CMK (cell line): Measurements from ENCODE around the gene RIMBP2.
"Not testable (repeated sequence)": the region's sequence is repeated elsewhere in the genome, so short reads cannot be mapped to it uniquely, and the experiment has no call there.

Experiments used
- DNase-seq: peaks from one replicate; pipeline ENCODE4 v3.0.0-alpha.2; 2010; ENCODE audit warnings: low read depth

The RIMBP2 gene

GRCh38 chr12:130715998-130716968 is at the start of gene RIMBP2:
Gene RIMBP2, minus strand, starts transcription at chr12:130716299. Its CDS starts 237,286 bp downstream, at chr12:130479013.
- DNase-seq = no peak

GRCh38 chr12:130765186-130765659 is 49.1 kb upstream of the RIMBP2 start:
- DNase-seq = no peak

- DNase-seq = no peak
These were observed 48.5 kb upstream of the RIMBP2 start for GRCh38 chr12:130764475-130765185.

GRCh38 chr12:130764073-130764472 is 48.0 kb upstream of the RIMBP2 start:
- DNase-seq = no peak

GRCh38 chr12:130762319-130762675 is 46.2 kb upstream of the RIMBP2 start:
- DNase-seq = no peak

GRCh38 chr12:130761537-130762318 is 45.6 kb upstream of the RIMBP2 start:
- no peak for DNase-seq

- DNase-seq = no peak
These were observed 38.3 kb upstream of the RIMBP2 start for GRCh38 chr12:130754234-130754901.

- no peak for DNase-seq
These were observed 36.7 kb upstream of the RIMBP2 start for GRCh38 chr12:130752692-130753230.

- DNase-seq = not testable (repeated sequence)
These were observed 35.9 kb upstream of the RIMBP2 start for GRCh38 chr12:130752037-130752436.

- no peak for DNase-seq
These were observed 32.7 kb upstream of the RIMBP2 start for GRCh38 chr12:130748786-130749185.

- peak; percentile 43 for DNase-seq
These were observed 32.0 kb upstream of the RIMBP2 start for GRCh38 chr12:130747867-130748740.

- no peak for DNase-seq
These were observed 30.4 kb upstream of the RIMBP2 start for GRCh38 chr12:130746546-130746945.

GRCh38 chr12:130745921-130746320 is 29.8 kb upstream of the RIMBP2 start:
- DNase-seq = no peak

- no peak for DNase-seq
These were observed 28.2 kb upstream of the RIMBP2 start for GRCh38 chr12:130744274-130744673.

GRCh38 chr12:130743606-130744005 is 27.5 kb upstream of the RIMBP2 start:
- DNase-seq = no peak

GRCh38 chr12:130743176-130743575 is 27.1 kb upstream of the RIMBP2 start:
- DNase-seq = no peak

- DNase-seq = no peak
These were observed 26.6 kb upstream of the RIMBP2 start for GRCh38 chr12:130742716-130743115.

- no peak for DNase-seq
These were observed 26.0 kb upstream of the RIMBP2 start for GRCh38 chr12:130742112-130742511.

- no peak for DNase-seq
These were observed 23.5 kb upstream of the RIMBP2 start for GRCh38 chr12:130739571-130739970.

GRCh38 chr12:130738403-130738802 is 22.3 kb upstream of the RIMBP2 start:
- not testable (repeated sequence) for DNase-seq
